Measurements from ENCODE around the gene PLEKHA7.

- TF ChIP-seq TAF1 (IDR thresholded peaks at IDR 0.05; ENCODE audit: borderline replicate concordance, low read depth, low read length) (no peak), POLR2AphosphoS5 (IDR thresholded peaks at IDR 0.05; ENCODE audit: low read depth, low read length) (no peak)
Measured at GRCh38 chr11:17014321-17014832, at the start of gene PLEKHA7.

All from GM12892 (cell line).